Nephron progenitor cell (in vitro differentiated cells): ENCODE results near the gene INHBE.

Experiments
- DNase-seq: peaks from one replicate; pipeline ENCODE4 v3.0.0; 2021
- H3K27ac Mint-ChIP-seq: 2 replicates; pipeline ENCODE4 v1.8.0; 2021; ENCODE audit warnings: mild to moderate bottlenecking, moderate library complexity, mixed read lengths
- H3K27me3 Mint-ChIP-seq: 2 replicates; pipeline ENCODE4 v1.8.0; 2021; ENCODE audit warnings: mild to moderate bottlenecking, low read depth, mixed read lengths; ENCODE audit not compliant: poor library complexity
- H3K36me3 Mint-ChIP-seq: 2 replicates; pipeline ENCODE4 v1.8.0; 2021; ENCODE audit warnings: low read depth, mixed read lengths
- H3K4me1 Mint-ChIP-seq: 2 replicates; pipeline ENCODE4 v1.8.0; 2021; ENCODE audit warnings: mixed read lengths
- H3K4me3 Mint-ChIP-seq: 2 replicates; pipeline ENCODE4 v1.8.0; 2021; ENCODE audit warnings: mild to moderate bottlenecking, moderate library complexity, mixed read lengths
- H3K9me3 Mint-ChIP-seq: 2 replicates; pipeline ENCODE4 v1.8.0; 2021; ENCODE audit warnings: mild to moderate bottlenecking, moderate library complexity, mixed read lengths
- TF ChIP-seq, protein P1 (sequence below): fragments of 200-600 bp; sonication (generic); IDR thresholded peaks from 2 replicates; pipeline ENCODE4 v1.5.0; 2021; ENCODE audit warnings: antibody characterized with exemption

INHBE gene

DNA sequence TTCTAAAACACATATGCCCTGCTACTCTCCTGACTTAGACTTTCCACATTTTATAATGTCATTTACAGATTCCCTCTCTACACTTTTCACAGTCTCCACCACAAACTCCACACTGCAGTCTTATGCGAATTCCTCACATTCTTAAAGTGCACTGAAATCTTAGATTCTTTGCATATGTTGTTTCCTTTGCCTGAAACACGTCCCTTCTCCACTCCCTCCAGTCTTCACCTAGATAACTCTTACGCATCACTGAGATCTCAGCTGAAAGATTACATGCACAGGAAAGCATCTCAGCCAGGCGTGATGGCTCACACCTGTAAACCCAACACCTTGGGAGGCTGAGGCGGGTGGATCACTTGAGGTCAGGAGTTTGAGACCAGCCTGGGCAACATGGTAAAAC, 28.4 kb downstream of the INHBE start:
- H3K27ac Mint-ChIP-seq, result no peak overlapping the region
- no peaks in the 10 kb centered on the region for H3K36me3 Mint-ChIP-seq
- H3K4me1 Mint-ChIP-seq, result peaks cover 12% of the 10 kb centered on the region
- no peaks in the 10 kb centered on the region for H3K9me3 Mint-ChIP-seq
- no peak for DNase-seq
- H3K27me3 Mint-ChIP-seq, result peaks cover 52% of the 10 kb centered on the region
- TF ChIP-seq, protein P1, sequence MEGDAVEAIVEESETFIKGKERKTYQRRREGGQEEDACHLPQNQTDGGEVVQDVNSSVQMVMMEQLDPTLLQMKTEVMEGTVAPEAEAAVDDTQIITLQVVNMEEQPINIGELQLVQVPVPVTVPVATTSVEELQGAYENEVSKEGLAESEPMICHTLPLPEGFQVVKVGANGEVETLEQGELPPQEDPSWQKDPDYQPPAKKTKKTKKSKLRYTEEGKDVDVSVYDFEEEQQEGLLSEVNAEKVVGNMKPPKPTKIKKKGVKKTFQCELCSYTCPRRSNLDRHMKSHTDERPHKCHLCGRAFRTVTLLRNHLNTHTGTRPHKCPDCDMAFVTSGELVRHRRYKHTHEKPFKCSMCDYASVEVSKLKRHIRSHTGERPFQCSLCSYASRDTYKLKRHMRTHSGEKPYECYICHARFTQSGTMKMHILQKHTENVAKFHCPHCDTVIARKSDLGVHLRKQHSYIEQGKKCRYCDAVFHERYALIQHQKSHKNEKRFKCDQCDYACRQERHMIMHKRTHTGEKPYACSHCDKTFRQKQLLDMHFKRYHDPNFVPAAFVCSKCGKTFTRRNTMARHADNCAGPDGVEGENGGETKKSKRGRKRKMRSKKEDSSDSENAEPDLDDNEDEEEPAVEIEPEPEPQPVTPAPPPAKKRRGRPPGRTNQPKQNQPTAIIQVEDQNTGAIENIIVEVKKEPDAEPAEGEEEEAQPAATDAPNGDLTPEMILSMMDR, result no peak
- no peak overlapping the region for H3K4me3 Mint-ChIP-seq

DNA sequence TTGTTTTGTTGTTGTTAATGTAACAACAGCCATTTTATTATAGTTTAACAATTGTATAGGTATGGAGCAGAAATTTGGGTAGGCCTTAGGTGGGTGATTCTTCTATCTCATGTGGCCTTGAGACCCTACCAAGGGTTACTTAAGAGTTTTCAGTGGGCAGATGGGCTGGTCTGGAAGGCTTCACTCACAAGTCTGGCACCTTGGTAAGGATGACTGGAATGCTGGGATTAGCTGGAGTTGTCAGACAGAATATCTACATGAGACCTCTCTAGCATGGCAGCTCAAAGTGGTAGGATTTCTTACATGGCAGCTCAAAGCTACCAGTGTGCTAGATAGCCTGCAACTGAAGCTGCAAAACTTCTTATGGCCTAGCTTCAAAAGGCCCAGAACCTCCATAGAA, 30.6 kb downstream of the INHBE start:
- Mint-ChIP-seq H3K4me3 (no peak overlapping the region), H3K27ac (no peak overlapping the region), H3K27me3 (peaks cover 30% of the 10 kb centered on the region), H3K4me1 (peaks cover 15% of the 10 kb centered on the region), H3K36me3 (peaks cover 13% of the 10 kb centered on the region), H3K9me3 (no peaks in the 10 kb centered on the region)
- TF ChIP-seq, protein P1, result no peak
- no peak for DNase-seq

DNA sequence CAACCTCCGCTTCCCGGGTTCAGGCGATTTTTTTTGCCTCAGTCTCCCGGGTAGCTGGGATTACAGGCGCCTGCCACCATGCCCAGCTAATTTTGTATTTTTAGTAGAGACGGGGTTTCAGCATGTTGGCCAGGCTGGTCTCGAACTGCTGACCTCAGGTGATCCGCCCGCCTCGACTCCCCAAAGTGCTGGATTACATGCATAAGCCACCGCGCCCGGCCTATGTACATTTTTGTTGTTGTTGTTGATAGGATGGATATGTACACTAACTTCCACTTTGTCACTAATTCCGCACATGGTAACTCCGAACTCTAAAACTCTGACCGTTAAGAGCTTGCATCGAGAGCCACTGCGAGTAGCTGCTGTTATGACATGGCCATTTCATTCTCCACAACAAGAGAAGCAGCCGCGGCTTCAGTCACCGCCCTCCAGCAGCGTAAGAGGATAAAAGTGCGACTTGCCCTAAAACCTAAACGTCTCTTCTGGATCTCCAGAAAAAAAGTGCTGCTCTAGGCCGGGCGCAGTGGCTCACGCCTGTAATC, 32.0 kb downstream of the INHBE start:
- Mint-ChIP-seq H3K4me1 (peaks cover 16% of the 10 kb centered on the region), H3K36me3 (peaks cover 26% of the 10 kb centered on the region), H3K4me3 (peak overlapping the region; percentile 96), H3K9me3 (no peaks in the 10 kb centered on the region), H3K27ac (no peak overlapping the region), H3K27me3 (peaks cover 15% of the 10 kb centered on the region)
- no peak for DNase-seq
- TF ChIP-seq, protein P1, result no peak

DNA sequence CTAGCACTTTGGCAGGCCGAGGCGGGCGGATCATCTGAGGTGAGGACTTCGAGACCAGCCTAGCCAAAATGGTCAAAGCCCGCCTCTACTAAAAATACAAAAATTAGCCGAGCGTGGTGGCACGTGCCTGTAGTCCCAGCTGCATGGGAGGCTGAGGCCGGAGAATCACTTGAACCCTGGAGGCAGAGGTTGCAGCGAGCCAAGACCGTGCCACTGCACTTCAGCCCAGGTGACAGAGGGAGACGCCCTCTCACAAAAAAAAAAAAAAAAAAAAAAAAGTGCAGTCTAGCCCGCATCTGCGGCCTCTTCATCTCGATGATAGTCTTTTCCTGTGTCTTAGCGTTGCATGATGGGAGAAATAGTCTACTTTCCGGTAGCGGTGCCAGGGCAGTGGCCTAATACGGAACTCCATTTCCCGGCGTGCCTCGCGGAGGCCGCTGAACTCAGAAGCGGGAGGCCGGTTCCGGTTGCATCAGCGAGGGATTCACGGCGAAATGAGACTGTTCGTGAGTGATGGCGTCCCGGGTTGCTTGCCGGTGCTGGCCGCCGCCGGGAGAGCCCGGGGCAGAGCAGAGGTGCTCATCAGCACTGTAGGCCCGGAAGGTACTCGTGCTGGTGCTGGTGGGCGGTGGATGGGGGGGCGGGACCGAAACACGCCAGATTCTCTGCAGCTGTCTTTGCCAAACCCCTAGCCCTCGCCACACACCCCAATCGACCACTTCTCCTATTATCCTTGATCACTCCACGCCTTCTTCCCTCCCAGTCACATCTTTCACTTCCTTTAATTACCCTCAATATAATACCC, 32.7 kb downstream of the INHBE start, which contains the start of gene MARS1:
Gene MARS1, plus strand, starts transcription at position 472 of the 805 bp plus-strand sequence. Its CDS starts 23 bp downstream, at position 495.
- peak within 1 kb of the TSS; percentile 94 for H3K27ac Mint-ChIP-seq
- peak within 1 kb of the TSS; percentile 96 for H3K4me3 Mint-ChIP-seq
- peaks cover 9% of the 10 kb centered on the region for H3K27me3 Mint-ChIP-seq
- peaks cover 16% of the 10 kb centered on the region for H3K4me1 Mint-ChIP-seq
- DNase-seq, result peak; percentile 83
- TF ChIP-seq, protein P1, result no peak
- H3K9me3 Mint-ChIP-seq, result no peaks in the 10 kb centered on the region
- peaks cover 31% of the 10 kb centered on the region for H3K36me3 Mint-ChIP-seq

DNA sequence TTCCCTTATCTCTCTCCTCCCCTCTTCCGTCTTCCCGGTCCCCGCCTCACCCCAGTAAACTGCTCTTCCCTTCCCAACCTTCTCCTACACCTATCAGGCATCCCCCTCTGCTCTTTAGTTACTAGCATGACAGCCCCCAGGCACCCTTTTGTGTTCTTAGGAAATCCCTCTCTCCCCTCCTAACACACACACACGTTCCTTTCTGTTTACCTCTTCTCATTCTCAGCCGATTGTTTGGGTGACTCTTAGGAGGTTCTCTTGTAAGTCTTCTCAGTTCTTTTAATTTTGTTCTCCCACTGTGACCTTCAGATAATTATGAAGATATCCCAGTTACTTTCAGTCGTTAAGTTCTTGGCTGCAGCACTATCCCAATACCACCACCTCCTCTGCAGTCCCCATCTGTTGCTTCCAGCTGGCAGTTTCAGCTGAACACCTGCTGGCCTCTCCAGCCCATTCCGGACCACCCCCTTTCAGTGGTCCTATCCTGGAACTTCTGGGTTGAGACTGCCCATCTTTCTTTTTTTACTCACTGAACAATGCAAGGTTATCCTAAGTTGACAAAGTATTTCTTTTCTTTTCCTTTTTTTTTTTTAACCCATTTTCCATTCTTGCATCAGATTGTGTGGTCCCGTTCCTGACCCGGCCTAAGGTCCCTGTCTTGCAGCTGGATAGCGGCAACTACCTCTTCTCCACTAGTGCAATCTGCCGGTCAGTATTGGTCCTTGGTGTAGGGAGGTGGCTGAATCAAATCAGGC, 33.5 kb downstream of the INHBE start:
- Mint-ChIP-seq H3K36me3 (peaks cover 34% of the 10 kb centered on the region), H3K4me3 (peak overlapping the region; percentile 96), H3K27me3 (peaks cover 2% of the 10 kb centered on the region), H3K27ac (peak overlapping the region; percentile 94), H3K4me1 (peaks cover 16% of the 10 kb centered on the region), H3K9me3 (no peaks in the 10 kb centered on the region)
- TF ChIP-seq, protein P1, result no peak
- DNase-seq, result no peak
